Breast epithelium (tissue), 4 donors: Measurements from ENCODE around the gene NME8. TPM values are rescaled to one million over a fixed set of nuclear protein-coding genes. Genes with fewer than 3 reads are reported as not detected.

ENCODE experiments used
- DNase-seq, 2 donors: peaks; one replicate each; pipeline ENCODE4 v3.0.0-alpha.2; 2019; ENCODE audit warnings: low spot score in 2 of 2
- H3K27ac ChIP-seq, 2 donors: fragments of 200-600 bp; sonication (generic) in 1 of 2; one replicate each; pipeline ENCODE4 v1.5.1; 2016 to 2019; ENCODE audit warnings: mild to moderate bottlenecking in 1 of 2
- H3K27me3 ChIP-seq, 2 donors: fragments of 200-600 bp; sonication (generic) in 1 of 2; one replicate each; pipeline versions ENCODE4 v1.5.1 to v1.6.0; 2017 to 2019; ENCODE audit warnings: control low read depth in 1 of 2, mild to moderate bottlenecking in 1 of 2
- H3K36me3 ChIP-seq: fragments of 200-600 bp; one replicate; pipeline ENCODE4 v1.5.1; 2019
- H3K4me1 ChIP-seq, 2 donors: fragments of 200-600 bp; sonication (generic); one replicate each; pipeline ENCODE4 v1.5.1; 2016 to 2019; ENCODE audit warnings: control low read depth in 1 of 2
- H3K4me3 ChIP-seq, 3 donors: fragments of 200-600 bp; sonication (generic); 1 replicate in 2 of 3; 2 replicates in 1 of 3; pipeline ENCODE4 v1.5.1; 2016 to 2019; ENCODE audit warnings: mild to moderate bottlenecking in 3 of 3, moderate library complexity in 2 of 3
- H3K9me3 ChIP-seq, 2 donors: fragments of 200-600 bp; sonication (generic) in 1 of 2; one replicate each; pipeline ENCODE4 v1.5.1; 2016 to 2019; ENCODE audit warnings: control low read depth in 1 of 2
- CTCF ChIP-seq, 3 donors: fragments of 450-650 bp; IDR thresholded peaks; one replicate each; pipeline ENCODE4 v1.5.1; 2016 to 2017; ENCODE audit warnings: antibody characterized with exemption in 3 of 3, mild to moderate bottlenecking in 3 of 3, moderate library complexity in 3 of 3
- POLR2A ChIP-seq: fragments of 450-650 bp; IDR thresholded peaks from one replicate; pipeline ENCODE4 v1.6.1; 2016; ENCODE audit warnings: antibody characterized with exemption, mild to moderate bottlenecking, moderate library complexity
- POLR2AphosphoS5 ChIP-seq, 3 donors: sonication (generic); formaldehyde crosslinking; IDR thresholded peaks; one replicate each; pipeline ENCODE4 v1.6.1; 2017; ENCODE audit warnings: antibody characterized with exemption in 3 of 3
- intact Hi-C: fragments of 100-400 bp; cut with DNase I; formaldehyde crosslinking; loops from one replicate; pipeline ENCODE4 v1.15.1; 2023; ENCODE audit warnings: low total_unique reads
- total RNA-seq, 3 donors: library from RNA; depleted of rRNA; stranded (reverse); fragments of >200 nt; gene quantifications; one replicate each; pipeline ENCODE4 v1.1.0, GENCODE V29; 2016

NME8 gene
- total RNA-seq, 3 donors from 2014 or later = not detected

GRCh38 chr7:37901236-37901827, 52.9 kb downstream of the NME8 start:
- no peak for DNase-seq
- intact Hi-C loops = no loop called here
- Histone ChIP-seq H3K4me1 (no peaks in the 10 kb centered on the region), H3K27me3 (no peaks in the 10 kb centered on the region), H3K9me3 (no peaks in the 10 kb centered on the region), H3K36me3 (no peaks in the 10 kb centered on the region), H3K27ac (peak overlapping the region in 1 of 2 donors; percentile 65), H3K4me3 (no peak overlapping the region)
- TF ChIP-seq POLR2AphosphoS5 (IDR thresholded peaks at IDR 0.05) (no peak), POLR2A (no peak), CTCF (IDR thresholded peaks at IDR 0.05) (peak in 2 of 3 donors; percentile 41 to 60)

DNA sequence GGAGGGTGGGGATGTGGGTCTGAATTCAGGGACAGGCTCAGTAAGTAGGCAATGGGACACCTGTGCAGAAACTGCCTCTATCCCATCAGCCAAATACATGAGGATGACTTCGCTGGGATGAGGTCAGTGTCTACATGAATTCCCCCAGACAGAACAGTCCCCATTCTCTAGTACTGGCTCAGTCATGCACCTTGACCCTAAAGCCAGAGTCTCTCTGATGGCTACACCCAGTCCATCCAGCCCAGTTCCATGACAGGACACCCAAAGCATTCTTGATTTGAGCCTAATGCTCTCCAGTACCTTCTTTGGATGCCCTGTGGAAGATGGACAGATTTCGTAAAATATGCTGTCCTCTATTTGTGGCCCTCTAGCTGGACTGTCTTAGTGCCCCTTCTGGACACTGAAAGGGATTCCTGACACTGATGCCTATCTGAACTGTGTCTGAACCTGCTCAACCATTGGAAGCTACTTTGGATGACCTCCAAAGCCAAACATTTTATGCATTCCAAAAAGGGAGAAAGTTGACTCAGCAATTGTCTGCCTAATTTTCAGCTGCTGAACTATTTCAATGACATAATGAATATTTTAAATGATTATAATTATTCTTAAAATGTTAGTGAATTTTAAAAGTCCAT, 53.6 kb downstream of the NME8 start:
- H3K36me3 ChIP-seq = no peaks in the 10 kb centered on the region
- no peaks in the 10 kb centered on the region for H3K9me3 ChIP-seq
- TF ChIP-seq CTCF (IDR thresholded peaks at IDR 0.05) (no peak), POLR2AphosphoS5 (IDR thresholded peaks at IDR 0.05) (no peak), POLR2A (no peak)
- H3K27me3 ChIP-seq = no peaks in the 10 kb centered on the region
- no peak for DNase-seq
- intact Hi-C loops = no loop called here
- no peak overlapping the region for H3K4me3 ChIP-seq
- H3K27ac ChIP-seq = peak overlapping the region; percentile 30 to 65
- H3K4me1 ChIP-seq = no peaks in the 10 kb centered on the region

DNA sequence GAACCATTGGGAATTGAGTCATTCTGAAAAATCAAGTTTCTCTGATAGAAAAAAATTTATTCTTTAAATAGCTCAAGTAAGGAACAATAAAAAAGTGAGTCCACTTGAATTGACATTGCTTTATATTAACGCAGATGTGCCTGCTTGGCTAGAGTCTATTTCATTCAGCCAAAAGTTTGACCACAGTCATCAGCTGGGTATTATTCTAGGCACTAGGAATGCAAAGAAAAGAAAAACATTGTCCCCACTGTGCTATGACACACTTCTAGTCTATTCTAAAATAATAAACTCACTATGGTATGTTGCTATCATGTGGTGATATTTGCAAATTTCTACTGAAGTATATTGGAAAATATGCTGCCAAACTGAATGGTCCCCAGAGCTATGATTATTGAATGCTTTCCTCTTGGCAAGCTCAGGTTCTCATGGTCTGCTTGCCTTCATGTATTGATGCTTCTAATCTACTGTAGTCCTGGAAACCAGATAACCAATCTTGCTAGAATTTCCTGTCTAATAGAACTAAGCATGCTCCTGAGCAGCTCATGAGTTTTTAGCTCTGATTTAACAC, 59.9 kb downstream of the NME8 start:
- Histone ChIP-seq H3K27me3 (no peaks in the 10 kb centered on the region), H3K4me1 (no peaks in the 10 kb centered on the region), H3K36me3 (no peaks in the 10 kb centered on the region), H3K4me3 (no peak overlapping the region), H3K27ac (no peak overlapping the region), H3K9me3 (no peaks in the 10 kb centered on the region)
- intact Hi-C loops = no loop called here
- TF ChIP-seq POLR2AphosphoS5 (IDR thresholded peaks at IDR 0.05) = no peak
- no peak for TF ChIP-seq CTCF (IDR thresholded peaks at IDR 0.05)
- no peak for TF ChIP-seq POLR2A
- DNase-seq = no peak

- DNase-seq = no peak
- Histone ChIP-seq H3K9me3 (no peaks in the 10 kb centered on the region), H3K36me3 (no peaks in the 10 kb centered on the region), H3K27ac (no peak overlapping the region), H3K4me1 (no peaks in the 10 kb centered on the region), H3K27me3 (peaks cover 0 to 12% of the 10 kb centered on the region in 2 donors), H3K4me3 (no peak overlapping the region)
- intact Hi-C loops = no loop called here
- TF ChIP-seq CTCF (IDR thresholded peaks at IDR 0.05) (no peak), POLR2AphosphoS5 (IDR thresholded peaks at IDR 0.05) (no peak), POLR2A (no peak)
These were observed 64.4 kb downstream of the NME8 start for GRCh38 chr7:37912756-37913155.

GRCh38 chr7:37915438-37915837, 67.0 kb downstream of the NME8 start:
- Histone ChIP-seq H3K36me3 (no peaks in the 10 kb centered on the region), H3K9me3 (no peaks in the 10 kb centered on the region), H3K4me1 (no peaks in the 10 kb centered on the region), H3K4me3 (peak overlapping the region in 2 of 3 donors; percentile 51 to 64), H3K27ac (no peak overlapping the region), H3K27me3 (peaks cover 0 to 12% of the 10 kb centered on the region in 2 donors)
- no peak for TF ChIP-seq POLR2AphosphoS5 (IDR thresholded peaks at IDR 0.05)
- TF ChIP-seq POLR2A = no peak
- intact Hi-C loops = no loop called here
- DNase-seq = no peak
